Measurements from ENCODE around the gene SLC9A7.

GRCh38 chrX:46618947-46619346, 140.0 kb downstream of the SLC9A7 start:
- TF ChIP-seq, protein P1, sequence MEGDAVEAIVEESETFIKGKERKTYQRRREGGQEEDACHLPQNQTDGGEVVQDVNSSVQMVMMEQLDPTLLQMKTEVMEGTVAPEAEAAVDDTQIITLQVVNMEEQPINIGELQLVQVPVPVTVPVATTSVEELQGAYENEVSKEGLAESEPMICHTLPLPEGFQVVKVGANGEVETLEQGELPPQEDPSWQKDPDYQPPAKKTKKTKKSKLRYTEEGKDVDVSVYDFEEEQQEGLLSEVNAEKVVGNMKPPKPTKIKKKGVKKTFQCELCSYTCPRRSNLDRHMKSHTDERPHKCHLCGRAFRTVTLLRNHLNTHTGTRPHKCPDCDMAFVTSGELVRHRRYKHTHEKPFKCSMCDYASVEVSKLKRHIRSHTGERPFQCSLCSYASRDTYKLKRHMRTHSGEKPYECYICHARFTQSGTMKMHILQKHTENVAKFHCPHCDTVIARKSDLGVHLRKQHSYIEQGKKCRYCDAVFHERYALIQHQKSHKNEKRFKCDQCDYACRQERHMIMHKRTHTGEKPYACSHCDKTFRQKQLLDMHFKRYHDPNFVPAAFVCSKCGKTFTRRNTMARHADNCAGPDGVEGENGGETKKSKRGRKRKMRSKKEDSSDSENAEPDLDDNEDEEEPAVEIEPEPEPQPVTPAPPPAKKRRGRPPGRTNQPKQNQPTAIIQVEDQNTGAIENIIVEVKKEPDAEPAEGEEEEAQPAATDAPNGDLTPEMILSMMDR (IDR thresholded peaks at IDR 0.05): no peak
- TF ChIP-seq POLR2A (IDR thresholded peaks at IDR 0.05; ENCODE audit: low read depth): no peak
